Muscle layer of duodenum (tissue), 2 donors: Measurements from ENCODE around the gene COL19A1.

Experiments
- H3K27ac ChIP-seq: one replicate; pipeline ENCODE4 v1.7.0; 2013; ENCODE audit warnings: mild to moderate bottlenecking, low read length
- H3K27me3 ChIP-seq: one replicate; pipeline ENCODE4 v1.7.0; 2013; ENCODE audit warnings: low read depth, mild to moderate bottlenecking, control low read depth, low read length
- H3K36me3 ChIP-seq, 2 donors: one replicate each; pipeline ENCODE4 v1.7.0; 2013; ENCODE audit warnings: low read length in 2 of 2, control low read depth in 1 of 2, mild to moderate bottlenecking in 1 of 2; ENCODE audit not compliant: insufficient read depth in 2 of 2, control insufficient read depth in 1 of 2
- H3K4me1 ChIP-seq, 2 donors: one replicate each; pipeline ENCODE4 v1.7.0; 2013; ENCODE audit warnings: low read length in 2 of 2, mild to moderate bottlenecking in 2 of 2, control low read depth in 1 of 2, moderate library complexity in 1 of 2; ENCODE audit not compliant: insufficient read depth in 2 of 2, control insufficient read depth in 1 of 2
- H3K4me3 ChIP-seq, 2 donors: one replicate each; pipeline ENCODE4 v1.7.0; 2013; ENCODE audit warnings: low read length in 2 of 2, low read depth in 1 of 2, mild to moderate bottlenecking in 1 of 2
- H3K9me3 ChIP-seq, 2 donors: one replicate each; pipeline ENCODE4 v1.7.0; 2013; ENCODE audit warnings: low read length in 2 of 2, control low read depth in 1 of 2, mild to moderate bottlenecking in 1 of 2; ENCODE audit not compliant: control insufficient read depth in 1 of 2
- donor health status: healthy.

COL19A1 gene

DNA sequence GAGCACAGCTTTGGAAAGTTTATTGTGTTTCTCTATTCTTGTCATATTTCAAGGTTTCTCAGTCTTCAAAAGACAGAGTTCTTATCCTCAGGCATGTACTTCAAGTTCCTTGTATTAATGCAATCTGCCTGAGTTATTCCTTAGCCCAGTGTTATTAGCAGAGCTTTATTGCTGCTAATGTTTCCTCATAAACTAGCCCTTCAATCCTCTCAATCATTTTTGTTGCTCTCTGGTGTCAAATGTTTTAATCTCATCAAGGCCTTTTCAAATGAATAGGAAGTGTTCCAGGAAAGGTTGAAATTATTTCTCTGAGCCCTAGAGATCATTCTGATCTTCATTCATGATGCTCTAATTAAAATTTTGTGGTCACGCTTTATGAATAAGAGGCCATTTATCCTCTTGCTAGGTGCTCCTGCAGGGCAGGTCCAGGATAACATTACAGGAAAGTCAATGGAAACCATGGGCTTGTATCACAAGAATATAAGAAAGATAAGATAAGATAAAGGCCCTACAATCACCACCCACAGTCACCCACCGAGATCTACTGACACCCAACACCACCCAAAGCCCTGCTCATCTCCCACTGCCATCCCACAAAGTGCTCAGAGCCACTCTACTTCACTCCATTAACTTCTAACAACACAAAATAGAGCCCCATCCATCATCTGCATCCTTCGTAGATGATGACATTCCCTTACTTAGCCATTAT, 310.6 kb downstream of the COL19A1 start:
- Histone ChIP-seq H3K27me3 (no peaks in the 10 kb centered on the region), H3K27ac (no peak overlapping the region), H3K9me3 (peaks cover 0 to 3% of the 10 kb centered on the region in 2 donors), H3K4me3 (no peak overlapping the region), H3K4me1 (no peaks in the 10 kb centered on the region), H3K36me3 (no peaks in the 10 kb centered on the region)

DNA sequence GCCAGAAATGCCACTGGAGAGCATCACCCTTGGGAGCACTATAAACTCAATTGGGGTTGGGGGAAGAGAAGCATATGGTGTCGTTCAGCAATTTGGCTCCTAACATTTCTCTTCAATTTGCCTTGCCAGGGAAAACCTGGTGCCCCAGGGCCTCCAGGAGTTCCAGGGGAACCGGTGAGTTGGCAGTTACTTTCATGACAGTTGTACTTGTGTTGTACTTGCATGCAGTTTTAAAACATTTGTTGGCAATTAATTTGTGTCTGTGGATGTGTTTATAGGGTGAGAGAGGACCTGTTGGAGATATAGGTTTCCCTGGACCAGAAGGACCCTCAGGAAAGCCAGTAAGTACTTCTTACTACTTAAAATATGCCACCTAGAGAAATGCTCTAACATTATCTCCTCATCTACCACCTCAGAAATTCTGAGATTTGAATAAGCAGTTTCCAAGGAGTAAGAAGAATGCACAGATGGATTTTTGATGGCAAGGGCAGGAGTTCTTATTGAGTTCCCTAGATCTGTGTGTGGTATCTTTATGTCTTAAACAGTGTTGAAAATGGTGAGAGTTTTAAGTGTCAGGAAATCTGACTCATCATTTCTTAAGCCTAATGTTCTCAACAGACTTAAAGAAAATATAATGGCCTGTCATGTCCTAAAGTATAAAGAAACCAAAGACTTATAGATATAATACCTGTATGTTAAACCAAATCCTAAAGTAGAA, 314.0 kb downstream of the COL19A1 start:
- Histone ChIP-seq H3K9me3 (peaks cover 0 to 3% of the 10 kb centered on the region in 2 donors), H3K4me1 (no peaks in the 10 kb centered on the region), H3K27ac (no peak overlapping the region), H3K27me3 (no peaks in the 10 kb centered on the region), H3K36me3 (no peaks in the 10 kb centered on the region), H3K4me3 (no peak overlapping the region)

DNA sequence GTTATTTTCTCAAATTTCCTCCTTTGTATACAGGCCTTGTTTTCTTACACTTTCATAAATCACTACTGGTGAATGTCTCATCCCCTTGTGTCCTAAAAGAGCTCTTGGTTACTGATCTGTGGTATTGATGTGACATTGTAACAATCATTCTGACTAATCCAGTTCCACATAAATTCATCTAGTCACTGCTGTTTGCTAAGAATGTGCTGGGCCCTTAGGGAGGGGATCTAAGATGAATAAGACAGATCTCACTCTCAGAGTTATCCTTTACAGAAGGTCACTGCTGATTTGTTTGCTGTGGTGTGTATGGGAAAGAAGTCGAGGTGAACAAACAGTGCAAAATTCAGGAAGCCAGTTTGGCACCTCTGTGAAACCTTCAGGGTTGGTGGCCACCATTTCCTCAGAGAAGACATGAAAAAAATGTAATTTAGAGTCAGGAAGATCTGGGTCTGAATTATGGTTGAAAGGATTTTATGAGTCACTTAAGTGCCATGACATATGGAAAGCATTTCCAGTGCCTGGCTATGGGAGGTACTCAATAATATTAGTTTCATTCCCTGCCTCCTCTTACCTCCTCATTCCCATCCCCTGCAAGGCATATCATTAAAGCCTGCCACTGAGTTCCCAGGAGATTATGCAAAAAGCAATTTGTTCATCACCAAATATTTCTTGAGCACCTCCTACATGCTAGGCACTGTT, 314.7 kb downstream of the COL19A1 start:
- H3K27me3 ChIP-seq, result no peaks in the 10 kb centered on the region
- H3K36me3 ChIP-seq, result no peaks in the 10 kb centered on the region
- H3K4me1 ChIP-seq, result no peaks in the 10 kb centered on the region
- H3K27ac ChIP-seq, result no peak overlapping the region
- H3K4me3 ChIP-seq, result no peak overlapping the region
- H3K9me3 ChIP-seq, result peaks cover 0 to 3% of the 10 kb centered on the region in 2 donors

DNA sequence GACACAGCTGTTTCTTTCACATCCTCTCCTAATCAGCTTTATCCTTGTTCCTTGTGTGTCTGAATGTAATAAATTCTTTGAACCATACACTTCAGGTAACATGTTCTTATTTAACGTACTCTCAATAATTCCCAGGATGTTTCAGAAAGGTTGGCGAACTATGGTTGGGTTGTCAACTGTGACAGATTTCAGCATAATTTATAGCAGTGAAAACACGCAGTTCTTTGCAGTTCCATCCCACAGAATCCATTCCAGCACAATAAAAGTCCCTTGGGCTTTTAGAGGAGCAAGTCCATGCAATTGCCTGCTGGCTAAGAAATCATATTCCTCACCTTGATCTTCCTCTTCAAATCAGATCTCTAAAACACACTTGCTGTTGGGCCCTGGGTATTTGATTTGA, 317.2 kb downstream of the COL19A1 start:
- H3K9me3 ChIP-seq, result peaks cover 0 to 3% of the 10 kb centered on the region in 2 donors
- no peaks in the 10 kb centered on the region for H3K36me3 ChIP-seq
- no peak overlapping the region for H3K27ac ChIP-seq
- no peaks in the 10 kb centered on the region for H3K27me3 ChIP-seq
- no peak overlapping the region for H3K4me3 ChIP-seq
- H3K4me1 ChIP-seq, result no peaks in the 10 kb centered on the region

DNA sequence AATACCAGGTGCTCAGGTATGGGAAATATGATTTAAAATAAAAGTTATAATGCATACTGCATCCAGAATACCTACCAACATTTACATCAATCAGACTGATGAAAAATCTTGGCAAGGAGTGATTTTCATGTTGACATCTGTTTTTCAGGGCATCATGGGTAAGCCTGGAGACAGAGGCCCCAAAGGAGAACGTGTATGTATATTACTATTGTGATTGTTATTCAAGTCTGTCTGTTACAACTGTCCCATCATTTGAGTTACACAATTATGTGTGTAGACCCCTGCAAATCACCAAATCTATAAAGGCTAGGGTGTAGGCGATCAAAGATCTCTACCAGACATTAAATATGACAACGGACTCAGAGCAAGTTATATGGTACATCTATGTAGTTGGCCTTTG, 318.4 kb downstream of the COL19A1 start:
- Histone ChIP-seq H3K36me3 (no peaks in the 10 kb centered on the region), H3K27ac (no peak overlapping the region), H3K4me3 (no peak overlapping the region), H3K9me3 (peaks cover 0 to 3% of the 10 kb centered on the region in 2 donors), H3K27me3 (no peaks in the 10 kb centered on the region), H3K4me1 (no peaks in the 10 kb centered on the region)

DNA sequence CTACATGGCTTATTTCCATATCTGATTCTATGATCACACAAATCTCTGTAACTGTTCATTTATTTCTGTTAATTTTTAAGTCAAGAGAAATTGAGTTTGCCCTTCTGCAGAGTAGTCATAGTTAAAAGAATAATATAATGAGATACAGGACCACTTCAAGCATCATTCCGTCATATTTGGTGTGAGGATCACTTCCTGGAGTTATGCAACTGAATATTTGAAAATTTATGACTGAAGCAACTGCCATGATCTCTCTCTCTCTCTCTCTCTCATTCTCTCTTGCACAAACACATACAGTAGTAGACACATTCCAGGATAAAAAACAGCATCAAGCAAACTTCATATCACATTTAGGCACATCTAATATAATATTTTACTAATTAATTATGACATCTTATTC, 320.1 kb downstream of the COL19A1 start:
- no peaks in the 10 kb centered on the region for H3K36me3 ChIP-seq
- no peaks in the 10 kb centered on the region for H3K4me1 ChIP-seq
- no peaks in the 10 kb centered on the region for H3K9me3 ChIP-seq
- no peak overlapping the region for H3K27ac ChIP-seq
- no peaks in the 10 kb centered on the region for H3K27me3 ChIP-seq
- no peak overlapping the region for H3K4me3 ChIP-seq

DNA sequence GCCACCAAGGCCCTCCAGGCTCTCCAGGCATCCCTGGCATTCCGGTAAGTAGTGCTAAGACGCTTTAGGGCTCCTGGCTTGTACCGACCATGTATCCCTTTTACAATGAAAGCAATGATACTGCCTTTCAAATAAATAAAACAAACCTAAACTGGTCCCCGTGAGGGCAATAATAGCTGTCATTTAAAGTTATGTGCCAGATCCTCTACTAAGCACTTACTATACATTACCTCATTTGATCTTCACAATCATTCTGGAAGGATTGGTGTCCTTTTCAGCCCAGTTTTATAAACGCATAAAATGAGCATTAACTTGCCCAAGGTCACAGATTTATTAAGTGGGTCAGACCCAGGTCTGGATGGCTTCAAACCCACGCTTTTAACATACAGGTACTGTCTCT, 321.8 kb downstream of the COL19A1 start:
- Histone ChIP-seq H3K27ac (no peak overlapping the region), H3K27me3 (no peaks in the 10 kb centered on the region), H3K9me3 (no peaks in the 10 kb centered on the region), H3K4me3 (no peak overlapping the region), H3K4me1 (no peaks in the 10 kb centered on the region), H3K36me3 (no peaks in the 10 kb centered on the region)

DNA sequence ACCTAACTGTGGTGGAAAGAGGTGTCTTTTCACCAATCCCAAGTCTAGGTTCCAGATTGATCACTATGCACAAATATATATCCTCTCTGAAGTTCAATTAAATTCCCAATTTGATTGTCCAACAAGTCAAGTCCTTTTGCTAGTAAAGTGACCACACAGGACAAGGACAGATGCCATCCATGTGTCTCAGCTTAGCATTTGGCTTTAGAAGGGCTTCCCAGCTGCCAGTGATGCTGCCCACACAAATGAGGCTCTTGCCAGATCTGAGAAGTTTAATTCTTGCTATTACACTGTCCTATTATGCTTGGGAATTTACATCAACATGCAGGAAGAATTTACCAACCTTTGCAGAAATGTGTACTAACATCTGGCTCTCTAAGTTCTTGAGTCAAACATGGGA, 328.1 kb downstream of the COL19A1 start:
- no peak overlapping the region for H3K4me3 ChIP-seq
- no peak overlapping the region for H3K27ac ChIP-seq
- H3K4me1 ChIP-seq, result no peaks in the 10 kb centered on the region
- no peaks in the 10 kb centered on the region for H3K9me3 ChIP-seq
- H3K27me3 ChIP-seq, result no peaks in the 10 kb centered on the region
- H3K36me3 ChIP-seq, result no peaks in the 10 kb centered on the region

DNA sequence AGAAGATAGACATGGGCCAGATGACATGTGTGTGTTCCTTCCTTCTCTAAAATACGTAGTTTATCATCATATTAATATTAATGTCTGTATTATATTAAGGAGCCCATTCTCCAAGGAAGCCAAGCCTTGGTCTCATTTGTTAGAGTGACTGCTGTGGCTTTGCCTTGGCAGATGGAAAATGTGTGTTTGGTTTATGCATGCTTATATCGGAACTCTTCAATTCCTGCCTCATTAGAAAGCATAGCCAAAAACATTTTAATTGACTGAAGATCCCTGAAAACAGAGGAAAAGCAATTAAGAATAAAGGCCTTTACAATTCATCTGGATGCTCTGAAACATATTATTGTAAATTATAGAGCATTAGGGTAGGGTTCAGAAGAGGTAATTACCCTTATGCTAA, 330.2 kb downstream of the COL19A1 start:
- Histone ChIP-seq H3K4me3 (no peak overlapping the region), H3K27ac (no peak overlapping the region), H3K4me1 (no peaks in the 10 kb centered on the region), H3K36me3 (no peaks in the 10 kb centered on the region), H3K27me3 (no peaks in the 10 kb centered on the region), H3K9me3 (no peaks in the 10 kb centered on the region)

DNA sequence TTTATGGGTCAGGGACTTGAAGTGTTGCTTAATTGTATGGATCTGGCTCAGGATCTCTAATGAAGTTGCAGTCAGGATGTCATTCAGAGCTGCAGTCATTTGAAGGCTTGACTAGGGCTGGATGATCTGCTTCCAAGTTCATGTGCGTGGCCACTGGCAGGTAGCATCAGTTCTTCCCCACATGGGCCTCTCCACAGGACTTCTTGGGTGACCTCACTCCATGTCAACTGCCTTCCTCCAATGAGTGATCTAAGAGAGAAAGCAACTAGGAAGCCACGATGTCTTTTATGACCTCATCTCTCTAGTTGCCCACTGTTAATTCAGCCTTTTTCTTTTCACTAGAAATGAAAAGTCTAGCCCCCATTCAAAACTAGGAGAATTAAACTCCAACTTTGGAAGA, 332.4 kb downstream of the COL19A1 start:
- H3K4me3 ChIP-seq, result no peak overlapping the region
- no peaks in the 10 kb centered on the region for H3K4me1 ChIP-seq
- no peaks in the 10 kb centered on the region for H3K36me3 ChIP-seq
- H3K27me3 ChIP-seq, result no peaks in the 10 kb centered on the region
- H3K9me3 ChIP-seq, result no peaks in the 10 kb centered on the region
- no peak overlapping the region for H3K27ac ChIP-seq

DNA sequence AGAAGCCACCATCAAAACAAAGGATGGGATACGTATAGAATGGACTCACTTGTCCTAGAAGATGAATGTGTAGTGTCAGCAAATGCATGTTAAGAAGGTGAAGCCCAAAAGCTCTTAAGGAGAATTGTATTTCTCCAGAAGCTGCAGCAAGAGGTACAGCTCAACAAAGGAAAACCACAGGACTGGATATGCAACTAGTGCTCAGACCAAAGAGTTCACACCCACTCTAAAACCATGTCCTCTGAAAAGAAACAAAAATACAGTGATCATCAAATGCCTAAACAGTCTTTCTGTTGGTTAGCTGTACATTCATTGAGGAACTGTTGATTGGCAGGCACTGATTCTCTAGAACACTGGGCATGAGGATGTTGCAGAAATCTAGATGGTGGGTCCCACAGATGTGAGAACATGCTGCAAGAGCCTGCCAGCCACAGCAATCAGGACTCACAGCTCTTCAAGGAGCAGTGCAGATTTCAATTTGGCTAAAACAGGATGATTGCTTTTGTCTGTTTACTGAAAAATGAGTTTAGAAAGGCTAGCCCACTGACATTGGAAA, 342.0 kb downstream of the COL19A1 start:
- H3K36me3 ChIP-seq, result no peaks in the 10 kb centered on the region

More for the DNA sequence above, 342.0 kb downstream of the COL19A1 start:
- Histone ChIP-seq H3K27me3 (no peaks in the 10 kb centered on the region), H3K27ac (no peak overlapping the region), H3K4me1 (no peaks in the 10 kb centered on the region), H3K9me3 (no peaks in the 10 kb centered on the region), H3K4me3 (no peak overlapping the region)
